ENCODE results near the gene CDCA4. TPM values are rescaled to one million over a fixed set of nuclear protein-coding genes. Genes with fewer than 3 reads are reported as not detected.

CDCA4 gene
- total RNA-seq, 1 experiment from 2014 or later = 111 TPM

DNA sequence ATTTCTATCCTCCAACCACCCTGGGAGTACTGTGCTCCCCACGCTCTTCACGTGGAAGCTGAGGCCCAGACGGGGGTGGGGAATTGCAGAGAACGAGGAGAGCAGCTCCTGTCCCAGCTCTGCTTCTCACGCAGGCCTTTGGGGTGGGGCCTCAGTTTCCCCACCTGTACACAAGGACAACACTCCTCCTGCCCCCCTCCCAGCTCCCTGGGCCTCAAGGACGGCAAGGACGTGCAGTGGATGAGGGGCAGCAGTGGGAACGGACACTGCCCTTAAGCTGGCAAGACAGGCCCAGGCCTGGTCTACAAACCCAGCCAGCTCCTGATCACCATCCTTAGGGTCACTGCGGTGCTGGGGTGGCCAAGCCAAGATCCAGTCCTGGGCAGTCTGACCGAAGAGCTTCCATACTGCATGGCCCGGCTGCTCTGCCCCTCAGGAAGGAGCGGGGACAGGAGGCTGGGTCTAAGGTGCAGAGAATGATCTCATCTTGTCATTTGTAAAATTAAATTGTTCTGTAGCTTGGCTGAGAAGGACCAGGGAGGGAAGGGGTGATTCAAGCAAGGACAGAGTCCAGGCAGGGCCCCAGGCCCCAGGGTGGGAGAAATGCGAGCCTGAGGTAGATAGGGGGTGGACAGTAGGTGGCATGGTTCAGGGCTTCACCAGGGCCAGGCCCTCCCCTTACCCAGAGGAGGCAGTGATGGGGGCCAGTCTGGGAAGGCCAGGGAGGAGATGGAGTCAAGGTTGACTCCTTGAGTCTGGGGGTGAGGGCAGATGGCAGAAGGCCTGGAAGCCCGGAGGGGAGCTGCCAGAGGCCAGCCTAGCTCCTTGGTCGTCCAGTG, 36.6 kb downstream of the CDCA4 start:
- H3K4me3 ChIP-seq (ENCODE audit: insufficient read depth, low read depth, low read length) = no peak overlapping the region
- H3K36me3 ChIP-seq (replicated peaks; ENCODE audit: control insufficient read depth, insufficient read depth, low read length) = no peaks in the 10 kb centered on the region
- no peak for DNase-seq
- H3K27me3 ChIP-seq (ENCODE audit: control insufficient read depth, insufficient read depth, low read length) = peaks cover 13% of the 10 kb centered on the region

DNA sequence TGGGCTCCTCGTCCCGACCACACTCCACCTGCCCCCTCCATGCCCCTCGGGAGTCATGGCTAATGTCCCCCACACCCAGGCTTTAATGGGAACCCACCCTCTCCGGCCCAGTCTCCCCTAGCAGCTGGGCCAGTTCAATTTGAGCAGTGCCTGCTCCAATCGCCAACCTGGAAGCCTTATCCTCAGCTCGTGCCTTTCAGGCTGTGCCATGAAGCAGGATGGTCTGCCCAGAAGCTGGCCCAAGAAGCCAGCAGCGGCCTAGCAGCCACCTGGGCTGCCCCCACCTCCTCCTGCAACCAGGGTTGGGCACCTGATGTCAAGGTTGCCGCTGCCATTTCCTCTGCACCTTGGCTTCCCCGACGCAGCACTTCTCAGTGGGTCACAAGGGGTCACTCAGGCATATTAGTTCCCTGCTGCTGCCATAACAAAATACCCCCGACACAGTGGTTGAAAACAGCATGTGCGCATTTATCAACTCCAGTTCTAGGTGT, 37.6 kb downstream of the CDCA4 start:
- no peaks in the 10 kb centered on the region for H3K36me3 ChIP-seq (replicated peaks; ENCODE audit: control insufficient read depth, insufficient read depth, low read length)
- peaks cover 21% of the 10 kb centered on the region for H3K27me3 ChIP-seq (ENCODE audit: control insufficient read depth, insufficient read depth, low read length)
- no peak for DNase-seq
- no peak overlapping the region for H3K4me3 ChIP-seq (ENCODE audit: insufficient read depth, low read depth, low read length)

DNA sequence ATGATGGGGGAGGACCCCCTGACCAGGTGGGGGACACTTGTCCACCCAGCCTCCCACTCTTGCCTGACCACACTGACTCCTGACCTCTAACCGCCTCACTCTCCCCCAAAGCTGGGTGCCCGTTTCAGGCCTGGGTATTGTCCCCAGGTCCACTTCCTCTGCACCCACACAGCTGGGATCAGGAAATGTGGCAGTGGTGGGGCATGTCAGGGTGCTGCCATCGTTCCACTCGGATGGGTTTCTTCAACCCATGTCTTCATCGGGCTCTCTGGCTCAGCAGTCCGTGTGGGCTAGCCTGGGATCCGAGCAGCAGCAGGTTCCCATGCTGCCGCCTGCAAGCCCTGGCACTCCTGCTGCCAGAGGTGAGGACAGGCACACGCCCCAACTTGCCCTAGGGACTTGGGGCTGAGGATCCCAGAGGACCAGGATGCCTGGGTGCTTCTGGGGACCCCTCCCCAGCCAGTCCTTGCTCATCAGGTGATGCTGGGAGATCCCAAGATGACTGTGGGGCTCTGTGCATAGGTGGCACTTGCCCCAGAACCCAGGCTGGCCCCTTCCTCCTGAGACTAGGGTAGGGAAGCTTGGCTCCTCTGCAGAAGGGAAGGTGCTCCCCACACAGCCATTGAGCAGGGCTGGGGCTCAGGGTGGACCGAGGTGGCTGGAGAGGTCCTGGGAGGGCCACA, 38.2 kb downstream of the CDCA4 start:
- DNase-seq = no peak
- Histone ChIP-seq H3K36me3 (replicated peaks; ENCODE audit: control insufficient read depth, insufficient read depth, low read length) (no peaks in the 10 kb centered on the region), H3K27me3 (ENCODE audit: control insufficient read depth, insufficient read depth, low read length) (peaks cover 24% of the 10 kb centered on the region), H3K4me3 (ENCODE audit: insufficient read depth, low read depth, low read length) (no peak overlapping the region)

DNA sequence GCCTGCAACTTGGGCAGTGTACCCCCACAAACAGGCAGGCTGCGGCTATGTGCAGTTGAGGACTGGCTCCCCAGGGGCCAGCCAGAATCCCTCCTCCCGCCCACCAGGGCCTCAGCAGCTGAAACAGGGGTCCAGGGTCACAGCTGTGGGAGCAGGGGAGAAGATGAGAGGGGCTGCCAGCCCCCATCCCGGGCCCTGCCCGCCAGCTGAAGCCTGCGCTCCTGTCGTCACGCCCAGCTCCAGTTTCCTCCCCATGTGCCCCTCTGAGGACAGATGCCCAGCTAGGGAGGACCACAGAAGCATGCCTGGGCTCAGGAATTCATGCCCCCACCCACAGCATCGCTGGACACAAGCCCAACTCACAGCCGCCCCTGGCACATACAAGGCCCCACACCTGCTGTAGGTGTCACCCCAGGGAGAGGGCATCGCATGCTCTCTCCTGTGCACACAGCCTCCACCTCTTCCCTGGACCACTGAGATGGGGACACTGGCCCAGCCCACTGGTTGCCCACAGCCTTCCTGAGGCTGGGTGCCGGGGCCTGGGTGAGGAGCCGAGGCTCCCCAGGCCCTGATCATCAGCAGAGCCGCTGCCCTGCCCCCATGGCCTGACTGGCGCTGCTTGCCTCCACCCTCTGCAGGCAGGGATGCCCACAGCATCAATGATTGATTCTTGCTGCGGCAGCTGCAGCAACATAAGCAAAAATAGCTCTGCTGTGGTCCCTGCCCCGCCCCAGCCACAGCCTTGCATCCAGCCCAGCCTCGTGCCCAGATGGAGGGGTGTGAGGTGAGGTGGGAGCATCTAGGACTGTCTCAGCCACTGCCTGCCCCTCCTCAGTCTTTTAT, 39.0 kb downstream of the CDCA4 start:
- peaks cover 31% of the 10 kb centered on the region for H3K27me3 ChIP-seq (ENCODE audit: control insufficient read depth, insufficient read depth, low read length)
- DNase-seq = no peak
- H3K36me3 ChIP-seq (replicated peaks; ENCODE audit: control insufficient read depth, insufficient read depth, low read length) = no peaks in the 10 kb centered on the region
- no peak overlapping the region for H3K4me3 ChIP-seq (ENCODE audit: insufficient read depth, low read depth, low read length)

DNA sequence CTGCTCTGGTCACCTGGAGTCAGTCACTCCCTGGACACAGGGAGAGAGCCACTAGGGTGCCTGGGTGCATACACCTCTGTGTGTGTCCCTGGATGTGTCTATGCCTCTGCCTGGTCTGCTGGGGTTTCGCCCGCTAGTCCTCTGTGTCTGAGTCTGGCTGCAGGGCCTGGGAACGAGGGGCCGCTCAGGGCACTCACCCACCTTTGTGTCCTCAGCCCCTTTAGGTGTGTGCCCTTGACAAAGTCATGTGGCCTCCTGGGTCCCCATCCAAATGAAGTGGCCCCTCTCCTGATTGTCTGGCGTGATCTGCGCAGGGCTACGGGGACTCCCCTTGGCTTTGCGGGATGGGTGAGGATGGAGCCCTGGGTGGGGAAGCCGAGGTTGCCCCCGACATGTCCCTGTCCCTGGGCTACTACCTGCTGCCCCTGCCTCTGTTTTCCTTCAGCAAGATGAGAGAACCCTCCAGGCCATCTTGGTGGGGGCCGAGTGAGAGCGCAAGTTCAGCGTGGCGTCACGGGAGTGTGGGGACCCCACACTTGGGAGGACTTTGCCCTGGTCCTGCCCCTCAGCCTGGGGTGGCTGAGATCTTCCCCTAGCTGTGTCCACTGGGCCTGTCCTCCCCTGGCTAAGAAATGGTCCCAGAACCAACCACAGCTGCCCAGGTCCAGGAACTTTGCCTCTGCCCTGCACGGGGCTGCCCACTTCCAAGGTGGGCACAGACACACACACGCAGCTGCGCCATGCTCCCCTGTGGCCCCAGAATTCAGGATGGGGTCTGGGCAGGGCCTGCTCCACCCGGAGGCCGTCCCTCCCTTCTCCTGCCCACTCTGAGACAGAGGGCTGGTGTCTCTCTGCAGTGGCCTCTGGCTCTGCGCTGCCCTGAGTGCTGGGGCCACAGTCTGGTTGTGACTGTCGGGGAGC, 40.0 kb downstream of the CDCA4 start:
- no peak for DNase-seq
- H3K36me3 ChIP-seq (replicated peaks; ENCODE audit: control insufficient read depth, insufficient read depth, low read length) = no peaks in the 10 kb centered on the region
- H3K4me3 ChIP-seq (ENCODE audit: insufficient read depth, low read depth, low read length) = no peak overlapping the region
- peaks cover 35% of the 10 kb centered on the region for H3K27me3 ChIP-seq (ENCODE audit: control insufficient read depth, insufficient read depth, low read length)

DNA sequence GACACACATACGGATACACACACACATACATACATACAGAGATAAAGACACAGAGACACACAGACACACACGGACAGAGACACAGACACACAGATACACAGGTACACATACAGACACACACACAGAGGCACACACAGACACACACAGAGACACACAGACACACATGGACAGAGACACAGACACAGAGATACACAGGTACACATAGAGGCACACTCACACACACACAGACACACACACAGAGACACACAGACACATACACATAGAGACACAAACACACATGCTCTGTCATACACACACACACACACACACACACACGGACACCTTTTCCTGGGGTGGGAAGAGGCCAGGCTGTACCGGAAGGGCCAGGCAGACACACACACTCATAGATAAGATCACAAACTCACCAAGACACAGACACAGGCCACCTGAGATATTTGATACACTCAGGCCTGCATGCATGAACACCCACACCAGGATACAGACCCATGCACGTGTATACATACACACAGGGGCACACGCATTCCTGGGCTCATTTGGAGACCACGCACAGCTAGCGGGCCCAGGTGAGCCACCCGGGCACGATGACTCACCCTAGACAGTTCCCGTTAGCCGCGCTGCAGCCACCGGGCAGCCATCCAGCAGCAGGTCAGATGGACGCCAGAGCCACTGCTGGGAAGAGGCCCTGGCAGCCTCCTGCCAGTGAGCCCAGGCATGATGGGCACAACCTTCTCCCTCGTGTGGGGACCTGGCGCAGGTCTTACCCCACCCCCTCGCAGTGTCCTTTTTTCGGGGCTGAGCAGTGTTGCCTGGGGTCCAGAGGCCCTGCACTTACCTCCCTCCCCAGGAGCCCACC, 40.9 kb downstream of the CDCA4 start:
- Histone ChIP-seq H3K4me3 (ENCODE audit: insufficient read depth, low read depth, low read length) (no peak overlapping the region), H3K36me3 (replicated peaks; ENCODE audit: control insufficient read depth, insufficient read depth, low read length) (no peaks in the 10 kb centered on the region), H3K27me3 (ENCODE audit: control insufficient read depth, insufficient read depth, low read length) (peaks cover 35% of the 10 kb centered on the region)
- DNase-seq = no peak

DNA sequence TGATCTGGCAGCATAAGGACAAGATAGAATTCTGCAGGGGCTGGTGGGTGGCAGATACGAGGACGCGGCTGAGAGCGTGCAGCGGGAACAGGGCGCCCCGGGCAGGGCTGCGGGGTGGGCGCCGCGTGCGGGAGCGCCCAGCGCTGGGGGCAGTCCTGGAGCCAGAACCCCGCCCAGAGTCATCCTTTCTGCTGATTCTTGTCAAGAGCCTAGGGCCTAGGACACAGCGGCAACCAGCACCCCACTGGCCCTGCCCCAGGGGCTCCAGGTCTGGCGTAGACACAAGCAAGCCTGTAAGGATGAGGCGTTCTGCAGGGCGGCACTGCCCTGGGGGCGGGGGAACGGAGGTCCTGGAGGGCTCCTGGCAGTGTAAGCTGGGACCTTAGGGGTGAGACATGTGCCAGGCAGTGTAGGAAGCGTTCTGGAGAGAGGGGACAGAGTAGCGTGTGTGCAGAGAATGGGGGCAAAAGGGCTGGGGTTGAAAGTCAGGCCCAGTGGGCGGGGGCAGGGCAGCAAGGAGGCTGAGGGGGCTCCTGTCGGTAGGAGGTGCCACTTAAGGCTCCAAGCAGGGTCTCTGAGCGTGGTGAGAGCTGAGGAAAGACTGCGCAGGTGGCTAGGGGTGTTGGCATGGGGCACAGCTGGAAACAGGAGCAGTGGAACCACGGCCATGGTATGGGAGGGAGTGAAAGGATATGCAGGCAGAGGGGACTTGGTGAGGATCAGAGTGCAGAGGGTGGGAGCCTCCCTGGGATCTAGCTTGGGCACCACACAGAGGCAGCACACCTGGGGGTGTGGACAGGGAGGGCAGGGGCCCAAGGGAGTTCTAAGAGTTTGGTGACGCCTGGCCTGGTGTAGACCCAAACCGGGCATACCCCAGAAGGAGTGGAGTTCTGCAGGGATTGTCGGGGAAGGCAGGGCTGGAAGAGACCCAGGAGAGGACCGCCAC, 41.9 kb downstream of the CDCA4 start:
- Histone ChIP-seq H3K36me3 (replicated peaks; ENCODE audit: control insufficient read depth, insufficient read depth, low read length) (no peaks in the 10 kb centered on the region), H3K4me3 (ENCODE audit: insufficient read depth, low read depth, low read length) (peak overlapping the region; percentile 32), H3K27me3 (ENCODE audit: control insufficient read depth, insufficient read depth, low read length) (peaks cover 35% of the 10 kb centered on the region)
- no peak for DNase-seq

DNA sequence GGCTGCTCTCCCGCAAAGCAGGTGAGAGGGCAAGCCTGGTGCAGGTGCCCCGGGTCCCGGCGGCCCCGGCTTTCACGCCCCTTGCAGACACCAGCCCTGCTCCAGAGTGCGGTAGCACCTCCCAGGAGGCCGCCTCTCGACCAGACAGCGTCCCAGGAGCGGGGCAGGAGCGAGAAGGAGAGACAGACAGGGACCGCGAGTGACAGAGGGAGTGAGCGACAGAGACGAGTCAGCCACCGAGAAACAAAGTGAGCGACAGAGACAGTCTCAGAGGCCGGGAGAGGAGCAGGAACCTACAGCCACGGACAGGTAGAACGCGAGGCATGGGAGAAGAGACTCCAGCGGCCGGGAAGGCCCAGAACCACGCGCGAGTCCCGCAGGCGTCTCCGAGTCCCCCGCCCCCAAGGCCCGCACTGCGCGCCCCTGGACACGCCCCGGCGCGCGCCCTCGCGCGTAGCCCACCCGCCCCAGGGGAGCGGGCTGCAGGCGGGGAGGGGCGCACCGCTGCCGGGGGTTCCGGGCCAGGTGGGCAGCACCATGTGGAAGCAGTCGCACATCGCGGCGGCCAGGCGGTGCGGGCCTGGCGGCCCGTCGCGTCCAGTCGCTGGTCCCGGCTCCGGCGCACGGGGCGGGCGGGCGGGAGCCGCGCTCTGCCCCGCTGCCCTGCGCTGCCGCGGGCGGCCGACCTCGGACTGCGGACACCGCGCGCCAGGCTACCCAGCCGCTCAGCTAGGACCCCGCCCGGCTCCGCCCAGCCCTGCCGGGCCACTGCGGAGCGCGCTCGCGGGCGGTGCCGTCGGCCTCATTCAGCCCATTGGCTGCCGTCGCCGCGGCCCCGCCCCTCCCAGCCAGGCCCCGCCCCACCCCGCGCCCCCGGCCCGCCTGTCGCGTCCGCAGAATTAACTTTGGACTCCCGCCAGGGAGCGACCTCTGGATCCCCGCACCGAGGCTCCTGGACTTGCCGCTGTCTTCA, 42.9 kb downstream of the CDCA4 start, which contains the start of gene AHNAK2:
Gene AHNAK2, minus strand, starts transcription at position 694 of the 973 bp plus-strand sequence. Its CDS starts 137 bp downstream, at position 557.
- Histone ChIP-seq H3K4me3 (ENCODE audit: insufficient read depth, low read depth, low read length) (peak within 1 kb of the TSS; percentile 51), H3K27me3 (ENCODE audit: control insufficient read depth, insufficient read depth, low read length) (peaks cover 35% of the 10 kb centered on the region), H3K36me3 (replicated peaks; ENCODE audit: control insufficient read depth, insufficient read depth, low read length) (no peaks in the 10 kb centered on the region)
- peak; percentile 98 for DNase-seq

DNA sequence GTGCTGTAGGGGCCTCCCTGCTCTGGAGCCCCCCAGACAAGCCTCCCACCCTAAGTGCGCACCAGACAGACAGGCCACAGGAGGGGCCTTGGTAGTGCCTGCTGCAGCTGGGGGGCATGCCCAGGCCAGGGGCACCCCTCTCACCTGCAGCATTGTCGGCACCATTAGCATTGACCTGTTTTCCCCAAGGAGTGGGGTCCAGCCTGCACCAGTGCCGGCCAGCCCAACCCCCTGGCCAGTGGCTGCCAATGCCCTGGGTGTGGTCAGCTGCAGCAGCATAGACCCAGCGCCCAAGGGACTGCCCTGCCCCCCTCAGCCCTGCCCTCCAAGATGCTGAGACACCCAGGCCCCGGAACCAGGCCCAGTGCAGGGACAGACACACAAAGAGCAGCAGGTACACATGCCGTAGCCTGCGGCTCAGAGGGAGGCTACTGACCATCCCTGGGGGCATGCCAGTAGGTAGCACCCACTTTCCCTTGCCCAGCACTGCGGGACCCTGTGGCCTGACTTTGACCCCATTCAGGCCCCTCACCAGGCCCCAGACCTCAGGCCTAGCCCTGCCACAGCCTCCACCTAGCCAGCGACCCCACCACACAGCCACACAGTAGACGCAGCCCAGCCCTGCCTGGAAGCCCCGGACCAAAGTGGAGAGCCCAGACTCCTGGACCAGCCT, 43.7 kb downstream of the CDCA4 start:
- peak overlapping the region; percentile 51 for H3K4me3 ChIP-seq (ENCODE audit: insufficient read depth, low read depth, low read length)
- peaks cover 35% of the 10 kb centered on the region for H3K27me3 ChIP-seq (ENCODE audit: control insufficient read depth, insufficient read depth, low read length)
- no peaks in the 10 kb centered on the region for H3K36me3 ChIP-seq (replicated peaks; ENCODE audit: control insufficient read depth, insufficient read depth, low read length)
- DNase-seq = no peak

DNA sequence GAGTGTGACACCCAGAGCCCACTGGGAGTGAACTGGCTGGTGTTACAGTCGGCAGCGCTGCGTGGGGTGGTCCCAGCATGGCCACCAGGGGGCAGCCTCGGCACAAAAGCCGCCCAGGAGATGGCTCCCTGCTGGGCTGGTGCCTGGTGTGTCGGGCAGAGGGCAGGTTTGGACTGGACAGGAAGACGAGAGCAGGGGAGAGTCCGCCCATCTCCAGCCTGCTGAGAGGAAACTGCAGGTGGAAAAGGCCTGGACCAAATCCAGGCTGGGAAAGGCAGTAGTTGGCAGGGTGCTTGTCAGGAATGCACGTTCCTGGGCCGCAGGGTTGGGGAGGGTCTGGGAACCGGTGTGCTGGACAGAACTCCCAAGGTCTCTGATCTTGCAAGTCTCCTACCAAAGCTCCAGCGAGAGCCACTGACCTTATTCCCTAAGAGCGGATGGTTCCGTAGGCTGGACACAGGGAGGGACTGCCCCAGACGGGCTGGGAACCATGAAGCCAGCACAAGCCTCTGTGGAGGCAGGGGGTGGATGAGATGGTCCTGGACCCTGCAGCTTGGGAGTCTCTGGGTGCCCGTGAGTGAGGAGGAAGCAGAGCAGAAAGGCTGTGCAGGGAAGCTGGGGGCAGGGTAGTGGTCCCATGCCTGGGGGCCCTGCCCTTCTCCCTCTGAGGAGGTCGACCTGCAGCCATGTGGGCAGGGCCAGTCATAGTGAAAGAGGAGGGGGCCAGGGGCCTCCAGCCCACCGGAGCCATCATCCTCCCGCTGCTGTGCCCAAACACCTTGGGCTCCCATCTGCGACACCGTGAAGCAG, 44.5 kb downstream of the CDCA4 start:
- DNase-seq = peak; percentile 91
- no peaks in the 10 kb centered on the region for H3K36me3 ChIP-seq (replicated peaks; ENCODE audit: control insufficient read depth, insufficient read depth, low read length)
- no peak overlapping the region for H3K4me3 ChIP-seq (ENCODE audit: insufficient read depth, low read depth, low read length)
- H3K27me3 ChIP-seq (ENCODE audit: control insufficient read depth, insufficient read depth, low read length) = peaks cover 35% of the 10 kb centered on the region
